ENCODE data around the gene EDEM1. TPM values are rescaled to one million over a fixed set of nuclear protein-coding genes. Genes with fewer than 3 reads are reported as not detected.

Gene EDEM1
- total and polyA plus RNA-seq, 2 donors: 31.7 to 59.1 TPM

DNA sequence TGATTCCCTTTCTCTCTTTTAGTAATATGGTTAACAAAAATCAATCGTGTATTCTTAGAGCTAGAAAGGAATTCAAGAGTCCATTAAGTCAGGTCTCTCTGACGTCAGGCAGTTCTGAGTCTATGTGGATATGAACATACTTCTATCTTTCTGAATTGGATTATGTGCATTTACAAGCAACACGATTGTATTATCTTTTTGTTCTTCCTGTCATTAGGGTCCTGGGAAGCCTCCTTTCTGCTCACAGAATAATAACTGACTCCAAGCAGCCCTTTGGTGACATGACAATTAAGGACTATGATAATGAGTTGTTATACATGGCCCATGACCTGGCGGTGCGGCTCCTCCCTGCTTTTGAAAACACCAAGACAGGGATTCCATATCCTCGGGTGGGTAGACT lies 14.0 kb downstream of the EDEM1 start:
- no peaks in the 10 kb centered on the region for H3K27me3 ChIP-seq (ENCODE audit: control insufficient read depth in 2 of 2, insufficient read depth in 1 of 2, low read length in 1 of 2)
- WGBS: 97% methylated on average over 6 of the region's 6 CpGs
- H3K36me3 ChIP-seq (ENCODE audit: control insufficient read depth in 2 of 2, insufficient read depth in 2 of 2, low read length in 1 of 2): peaks cover 59 to 91% of the 10 kb centered on the region in 2 donors
- DNase-seq (ENCODE audit: low read depth in 6 of 9, low spot score in 9 of 9): no peak
- no peak overlapping the region for H3K4me3 ChIP-seq (ENCODE audit: low read length in 2 of 2)
- no peaks in the 10 kb centered on the region for H3K9me3 ChIP-seq (ENCODE audit: control insufficient read depth in 2 of 2, insufficient read depth in 1 of 2, low read length in 1 of 2)
- H3K27ac ChIP-seq (ENCODE audit: low read depth in 1 of 2, low read length in 1 of 2): no peak overlapping the region
- peaks cover 24 to 43% of the 10 kb centered on the region in 2 donors for H3K4me1 ChIP-seq (ENCODE audit: control insufficient read depth in 2 of 2, insufficient read depth in 2 of 2, low read length in 2 of 2)

DNA sequence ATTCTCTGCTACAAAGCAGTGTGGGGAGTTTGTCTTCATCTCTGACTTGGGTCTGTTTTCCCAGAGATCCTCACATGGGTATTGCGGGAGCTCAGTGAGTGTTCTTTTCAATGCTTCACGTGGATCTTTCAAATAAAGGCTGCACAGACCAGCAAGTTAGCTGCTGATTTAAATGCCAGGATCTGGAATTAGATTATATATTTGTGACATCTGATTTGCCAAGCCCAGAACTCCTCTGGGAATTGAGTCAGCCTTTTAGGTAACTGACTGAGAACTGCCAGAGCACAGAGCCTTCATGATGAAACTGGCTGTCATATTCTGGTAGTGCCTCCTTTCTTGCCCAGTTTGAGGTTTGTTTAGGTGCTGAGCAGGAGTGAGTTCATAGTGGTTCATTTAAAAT lies 14.7 kb downstream of the EDEM1 start:
- Histone ChIP-seq H3K27ac (ENCODE audit: low read depth in 1 of 2, low read length in 1 of 2) (no peak overlapping the region), H3K27me3 (ENCODE audit: control insufficient read depth in 2 of 2, insufficient read depth in 1 of 2, low read length in 1 of 2) (no peaks in the 10 kb centered on the region), H3K36me3 (ENCODE audit: control insufficient read depth in 2 of 2, insufficient read depth in 2 of 2, low read length in 1 of 2) (peaks cover 65 to 91% of the 10 kb centered on the region in 2 donors), H3K9me3 (ENCODE audit: control insufficient read depth in 2 of 2, insufficient read depth in 1 of 2, low read length in 1 of 2) (no peaks in the 10 kb centered on the region), H3K4me1 (ENCODE audit: control insufficient read depth in 2 of 2, insufficient read depth in 2 of 2, low read length in 2 of 2) (peaks cover 17 to 36% of the 10 kb centered on the region in 2 donors), H3K4me3 (ENCODE audit: low read length in 2 of 2) (no peak overlapping the region)
- DNase-seq (ENCODE audit: low read depth in 6 of 9, low spot score in 9 of 9): no peak
- WGBS: 98% methylated on average over 2 of the region's 2 CpGs

DNA sequence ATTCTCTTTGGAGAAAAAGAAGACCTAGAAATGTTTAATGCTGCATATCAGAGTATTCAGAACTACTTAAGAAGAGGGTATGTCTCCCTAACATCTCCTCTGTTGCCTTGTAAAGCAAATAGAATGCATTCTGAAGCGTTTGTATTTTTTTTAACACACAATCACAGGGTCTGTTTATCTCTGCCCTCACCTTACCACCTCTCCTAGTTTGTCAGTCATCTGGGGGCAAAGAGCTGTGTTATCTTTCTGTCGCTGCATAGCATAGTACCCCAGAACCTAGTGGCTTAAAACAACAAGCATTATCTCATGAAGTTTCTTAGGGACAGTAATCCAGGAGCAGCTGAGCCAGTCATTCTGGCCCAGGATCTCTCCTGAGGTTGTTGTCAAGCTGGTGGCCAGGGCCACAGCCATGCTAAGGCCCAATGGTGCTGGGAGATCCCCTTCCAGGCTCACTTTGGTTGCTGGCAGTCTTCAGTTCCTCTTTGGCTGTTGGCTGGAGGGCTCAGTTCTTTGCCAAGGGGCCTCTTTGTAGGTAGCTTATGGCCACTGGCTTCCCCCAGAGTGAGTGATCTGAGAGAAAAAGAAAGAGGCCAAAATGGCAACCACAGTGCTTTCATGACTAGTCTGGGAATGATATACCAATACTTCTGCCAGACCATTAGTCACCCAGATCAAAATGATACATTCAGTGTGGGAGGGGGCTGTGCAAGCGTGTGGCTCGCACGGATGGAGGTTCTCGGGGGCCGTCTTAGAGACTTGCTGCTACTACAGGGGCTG lies 17.8 kb downstream of the EDEM1 start:
- DNase-seq (ENCODE audit: low read depth in 6 of 9, low spot score in 9 of 9): no peak
- H3K9me3 ChIP-seq (ENCODE audit: control insufficient read depth in 2 of 2, insufficient read depth in 1 of 2, low read length in 1 of 2): no peaks in the 10 kb centered on the region
- H3K27ac ChIP-seq (ENCODE audit: low read depth in 1 of 2, low read length in 1 of 2): peak overlapping the region in 1 of 2 donors; percentile 8
- H3K27me3 ChIP-seq (ENCODE audit: control insufficient read depth in 2 of 2, insufficient read depth in 1 of 2, low read length in 1 of 2): no peaks in the 10 kb centered on the region
- peaks cover 84 to 98% of the 10 kb centered on the region in 2 donors for H3K36me3 ChIP-seq (ENCODE audit: control insufficient read depth in 2 of 2, insufficient read depth in 2 of 2, low read length in 1 of 2)
- no peak overlapping the region for H3K4me3 ChIP-seq (ENCODE audit: low read length in 2 of 2)
- H3K4me1 ChIP-seq (ENCODE audit: control insufficient read depth in 2 of 2, insufficient read depth in 2 of 2, low read length in 2 of 2): peaks cover 3 to 7% of the 10 kb centered on the region in 2 donors
- 95% methylated on average over 7 of the region's 7 CpGs for WGBS

DNA sequence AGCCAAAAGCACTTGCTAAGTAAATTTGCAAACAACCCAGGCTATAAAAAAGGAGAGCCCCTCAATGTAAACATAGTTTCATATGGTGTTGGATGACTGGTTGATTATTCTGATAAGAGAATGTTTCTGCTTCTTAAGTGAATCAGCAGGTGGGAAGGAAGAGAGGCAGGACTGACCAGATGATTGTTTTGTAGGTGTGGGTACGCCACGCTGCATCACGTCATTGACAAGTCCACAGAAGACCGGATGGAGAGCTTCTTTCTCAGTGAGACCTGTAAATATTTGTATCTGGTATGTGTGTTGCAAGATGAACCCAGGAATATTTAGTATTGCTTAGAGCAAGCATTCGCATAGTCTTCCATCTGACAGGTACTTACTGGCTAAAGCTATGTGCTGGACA lies 23.4 kb downstream of the EDEM1 start:
- H3K27ac ChIP-seq (ENCODE audit: low read depth in 1 of 2, low read length in 1 of 2): no peak overlapping the region
- WGBS: 96% methylated on average over 5 of the region's 5 CpGs
- H3K4me3 ChIP-seq (ENCODE audit: low read length in 2 of 2): no peak overlapping the region
- DNase-seq (ENCODE audit: low read depth in 6 of 9, low spot score in 9 of 9): no peak
- no peaks in the 10 kb centered on the region for H3K4me1 ChIP-seq (ENCODE audit: control insufficient read depth in 2 of 2, insufficient read depth in 2 of 2, low read length in 2 of 2)
- peaks cover 92 to 97% of the 10 kb centered on the region in 2 donors for H3K36me3 ChIP-seq (ENCODE audit: control insufficient read depth in 2 of 2, insufficient read depth in 2 of 2, low read length in 1 of 2)
- no peaks in the 10 kb centered on the region for H3K9me3 ChIP-seq (ENCODE audit: control insufficient read depth in 2 of 2, insufficient read depth in 1 of 2, low read length in 1 of 2)
- no peaks in the 10 kb centered on the region for H3K27me3 ChIP-seq (ENCODE audit: control insufficient read depth in 2 of 2, insufficient read depth in 1 of 2, low read length in 1 of 2)

DNA sequence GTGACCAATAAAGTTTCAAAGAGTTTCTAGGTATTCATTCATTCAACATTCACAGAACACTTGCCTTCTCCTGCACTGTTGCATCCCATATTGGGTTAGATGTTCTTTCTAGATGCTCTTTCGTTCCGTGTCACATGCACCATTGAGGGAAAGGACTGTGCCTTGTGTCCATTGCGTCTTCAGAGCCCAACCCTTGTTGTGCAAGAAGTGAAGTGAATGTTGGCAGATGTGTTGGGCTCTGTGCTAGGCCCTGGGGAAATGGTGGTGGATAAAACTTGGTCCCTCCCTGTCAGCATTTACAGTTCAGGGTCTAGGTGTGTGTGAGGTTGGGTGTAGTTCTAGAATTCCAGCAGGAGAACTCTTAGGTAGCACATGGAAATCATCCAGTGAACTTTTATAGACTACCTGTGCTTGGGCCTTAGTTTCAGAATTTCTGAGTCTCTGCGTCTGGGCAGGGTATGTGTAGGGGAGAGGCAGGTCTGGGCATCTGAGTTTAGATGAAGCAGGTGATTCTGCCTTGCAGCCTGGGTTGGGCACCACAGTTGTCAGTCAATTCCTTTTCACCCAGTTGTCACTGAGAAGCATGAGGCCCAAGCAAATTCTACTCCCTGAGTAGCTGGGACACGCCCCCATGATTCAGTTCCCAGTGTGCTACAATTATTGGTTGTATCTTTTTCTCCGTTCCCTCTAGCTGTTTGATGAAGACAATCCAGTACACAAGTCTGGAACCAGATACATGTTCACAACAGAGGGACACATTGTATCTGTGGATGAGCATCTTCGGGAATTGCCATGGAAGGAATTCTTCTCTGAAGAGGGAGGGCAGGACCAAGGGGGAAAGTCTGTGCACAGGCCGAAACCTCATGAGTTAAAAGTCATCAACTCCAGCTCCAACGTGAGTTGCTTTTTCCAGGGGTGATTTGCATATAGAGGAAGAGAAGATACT lies 25.4 kb downstream of the EDEM1 start:
- no peaks in the 10 kb centered on the region for H3K27me3 ChIP-seq (ENCODE audit: control insufficient read depth in 2 of 2, insufficient read depth in 1 of 2, low read length in 1 of 2)
- H3K4me3 ChIP-seq (ENCODE audit: low read length in 2 of 2): no peak overlapping the region
- WGBS: 94% methylated on average over 9 of the region's 9 CpGs
- no peak overlapping the region for H3K27ac ChIP-seq (ENCODE audit: low read depth in 1 of 2, low read length in 1 of 2)
- peaks cover 0 to 6% of the 10 kb centered on the region in 2 donors for H3K4me1 ChIP-seq (ENCODE audit: control insufficient read depth in 2 of 2, insufficient read depth in 2 of 2, low read length in 2 of 2)
- DNase-seq (ENCODE audit: low read depth in 6 of 9, low spot score in 9 of 9): no peak
- H3K36me3 ChIP-seq (ENCODE audit: control insufficient read depth in 2 of 2, insufficient read depth in 2 of 2, low read length in 1 of 2): peaks cover 89 to 95% of the 10 kb centered on the region in 2 donors
- no peaks in the 10 kb centered on the region for H3K9me3 ChIP-seq (ENCODE audit: control insufficient read depth in 2 of 2, insufficient read depth in 1 of 2, low read length in 1 of 2)

DNA sequence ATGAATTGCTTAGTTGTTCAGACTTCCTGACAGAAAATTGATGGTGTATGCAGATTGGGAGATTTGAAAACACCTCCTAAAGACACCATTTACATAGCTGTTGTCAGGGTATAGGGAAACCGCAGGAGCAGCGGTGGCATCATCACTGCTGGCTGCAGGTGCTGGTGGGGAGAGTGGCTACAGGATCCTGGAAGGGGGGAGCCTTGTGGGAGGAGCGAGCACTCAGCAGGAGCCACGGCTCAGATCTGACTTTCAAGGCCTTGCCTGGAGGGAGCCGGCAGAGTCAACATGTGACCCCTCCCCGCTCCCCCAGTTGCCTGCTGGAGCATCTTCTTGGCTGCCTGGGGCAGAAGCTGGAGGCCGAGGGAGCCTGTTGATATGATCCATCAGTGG lies 26.1 kb downstream of the EDEM1 start:
- Histone ChIP-seq H3K4me3 (ENCODE audit: low read length in 2 of 2) (no peak overlapping the region), H3K9me3 (ENCODE audit: control insufficient read depth in 2 of 2, insufficient read depth in 1 of 2, low read length in 1 of 2) (peaks cover 0 to 2% of the 10 kb centered on the region in 2 donors), H3K27ac (ENCODE audit: low read depth in 1 of 2, low read length in 1 of 2) (no peak overlapping the region), H3K36me3 (ENCODE audit: control insufficient read depth in 2 of 2, insufficient read depth in 2 of 2, low read length in 1 of 2) (peaks cover 89 to 95% of the 10 kb centered on the region in 2 donors), H3K27me3 (ENCODE audit: control insufficient read depth in 2 of 2, insufficient read depth in 1 of 2, low read length in 1 of 2) (no peaks in the 10 kb centered on the region), H3K4me1 (ENCODE audit: control insufficient read depth in 2 of 2, insufficient read depth in 2 of 2, low read length in 2 of 2) (peaks cover 0 to 12% of the 10 kb centered on the region in 2 donors)
- 96% methylated on average over 7 of the region's 7 CpGs for WGBS
- DNase-seq (ENCODE audit: low read depth in 6 of 9, low spot score in 9 of 9): no peak

DNA sequence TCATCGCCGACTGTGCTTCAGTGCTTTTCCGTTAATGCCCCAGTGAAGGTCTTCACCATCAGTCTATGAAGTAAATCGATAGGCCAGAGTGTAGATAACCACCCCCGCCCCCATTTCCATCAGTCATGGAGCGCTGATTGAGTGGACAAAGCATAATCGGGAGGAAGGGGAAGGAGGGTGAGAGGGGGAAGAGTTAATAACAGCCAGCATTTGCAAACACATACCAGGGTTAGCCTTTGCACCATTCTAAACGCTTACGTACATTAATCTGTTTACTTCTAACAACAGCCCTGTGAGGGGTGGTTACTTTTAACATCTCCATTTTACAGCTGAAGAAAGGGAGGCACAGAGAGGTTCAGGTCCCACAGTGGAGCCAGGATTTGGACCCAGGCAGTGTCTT lies 26.8 kb downstream of the EDEM1 start:
- H3K36me3 ChIP-seq (ENCODE audit: control insufficient read depth in 2 of 2, insufficient read depth in 2 of 2, low read length in 1 of 2): peaks cover 89 to 95% of the 10 kb centered on the region in 2 donors
- 85% methylated on average over 9 of the region's 9 CpGs for WGBS

DNA sequence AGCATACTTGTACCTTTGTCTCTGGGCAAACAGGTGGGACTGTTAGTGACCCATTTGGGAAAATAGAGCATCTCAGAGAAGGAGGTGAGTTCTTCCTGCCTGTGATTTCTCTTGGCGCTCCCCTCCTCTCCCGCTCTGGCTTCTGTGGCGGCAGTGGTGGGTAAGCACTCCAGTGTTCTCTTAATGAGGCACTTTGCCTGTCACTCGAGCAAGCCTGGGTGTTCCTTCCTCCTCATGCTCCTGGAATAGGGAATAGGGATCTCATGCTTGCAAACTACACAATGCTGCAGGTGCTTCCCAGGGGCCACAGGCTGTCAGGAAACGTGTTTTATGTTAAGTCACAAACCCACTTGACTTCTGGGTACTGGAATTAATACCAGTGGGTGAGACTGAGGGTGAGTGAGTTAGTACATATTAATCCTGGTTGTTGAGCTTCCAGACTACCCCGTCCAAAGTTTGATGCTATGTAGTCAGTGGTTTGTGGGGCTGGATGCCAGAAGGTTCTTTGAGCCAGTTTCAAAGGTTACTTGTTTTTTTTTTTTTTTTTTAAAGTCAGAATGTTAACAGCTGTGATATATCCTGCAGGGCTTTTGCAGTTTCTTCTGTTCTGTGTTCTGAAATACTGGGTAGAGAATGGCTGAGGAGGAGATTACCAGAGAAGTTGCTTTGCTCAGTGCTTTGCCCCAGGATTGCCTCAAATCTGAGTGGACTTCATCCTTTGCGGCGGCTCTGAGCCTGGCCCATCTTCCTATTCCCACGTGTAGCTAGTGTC lies 30.5 kb downstream of the EDEM1 start:
- H3K4me1 ChIP-seq (ENCODE audit: control insufficient read depth in 2 of 2, insufficient read depth in 2 of 2, low read length in 2 of 2): peaks cover 0 to 13% of the 10 kb centered on the region in 2 donors
- 96% methylated on average over 9 of the region's 9 CpGs for WGBS
- peak overlapping the region in 1 of 2 donors; percentile 65 for H3K27ac ChIP-seq (ENCODE audit: low read depth in 1 of 2, low read length in 1 of 2)
- DNase-seq (ENCODE audit: low read depth in 6 of 9, low spot score in 9 of 9): no peak
- no peaks in the 10 kb centered on the region for H3K27me3 ChIP-seq (ENCODE audit: control insufficient read depth in 2 of 2, insufficient read depth in 1 of 2, low read length in 1 of 2)
- peaks cover 75 to 89% of the 10 kb centered on the region in 2 donors for H3K36me3 ChIP-seq (ENCODE audit: control insufficient read depth in 2 of 2, insufficient read depth in 2 of 2, low read length in 1 of 2)
- H3K4me3 ChIP-seq (ENCODE audit: low read length in 2 of 2): no peak overlapping the region
- H3K9me3 ChIP-seq (ENCODE audit: control insufficient read depth in 2 of 2, insufficient read depth in 1 of 2, low read length in 1 of 2): peaks cover 0 to 2% of the 10 kb centered on the region in 2 donors

More for the DNA sequence above, 26.8 kb downstream of the EDEM1 start:
- H3K4me3 ChIP-seq (ENCODE audit: low read length in 2 of 2): no peak overlapping the region
- H3K27ac ChIP-seq (ENCODE audit: low read depth in 1 of 2, low read length in 1 of 2): no peak overlapping the region
- peaks cover 0 to 13% of the 10 kb centered on the region in 2 donors for H3K4me1 ChIP-seq (ENCODE audit: control insufficient read depth in 2 of 2, insufficient read depth in 2 of 2, low read length in 2 of 2)
- no peak for DNase-seq (ENCODE audit: low read depth in 6 of 9, low spot score in 9 of 9)
- peaks cover 0 to 2% of the 10 kb centered on the region in 2 donors for H3K9me3 ChIP-seq (ENCODE audit: control insufficient read depth in 2 of 2, insufficient read depth in 1 of 2, low read length in 1 of 2)
- H3K27me3 ChIP-seq (ENCODE audit: control insufficient read depth in 2 of 2, insufficient read depth in 1 of 2, low read length in 1 of 2): no peaks in the 10 kb centered on the region
